Keratinocyte (primary cell): ENCODE measurements around the gene GNB1L. TPM values are rescaled to one million over a fixed set of nuclear protein-coding genes. Genes with fewer than 3 reads are reported as not detected.

Experiments
- DNase-seq: peaks from one replicate; pipeline ENCODE4 v3.0.0-alpha.2; 2011; ENCODE audit warnings: low read depth, missing footprints, low spot score
- FAIRE-seq: peaks from 2 replicates; lab custom pipeline; 2011; peaks lifted over from hg19 to GRCh38; lab: Jason Lieb, UNC
- H2AFZ ChIP-seq: 2 replicates; pipeline ENCODE4 v1.6.0; 2012; ENCODE audit warnings: low read length, control low read depth, inconsistent platforms; ENCODE audit not compliant: control insufficient read depth
- H3K27ac ChIP-seq: 2 replicates; pipeline ENCODE4 v1.5.1; 2011; ENCODE audit warnings: low read length; ENCODE audit not compliant: control insufficient read depth, insufficient read depth
- H3K27me3 ChIP-seq: 3 replicates; pipeline ENCODE4 v1.6.0; 2011; ENCODE audit warnings: low read length; ENCODE audit not compliant: control insufficient read depth, insufficient read depth; ENCODE audit errors: extremely low read depth
- H3K36me3 ChIP-seq, 2 experiments: 2 replicates in 1 of 2; 3 replicates in 1 of 2; pipeline ENCODE4 v1.5.1; 2011; ENCODE audit warnings: low read length in 2 of 2, mild to moderate bottlenecking in 1 of 2; ENCODE audit not compliant: control insufficient read depth in 2 of 2, insufficient read depth in 2 of 2; ENCODE audit errors: extremely low read depth in 1 of 2
- H3K4me1 ChIP-seq: 3 replicates; pipeline ENCODE4 v1.5.1; 2011; ENCODE audit warnings: low read length; ENCODE audit not compliant: control insufficient read depth, insufficient read depth; ENCODE audit errors: extremely low read depth
- H3K4me2 ChIP-seq: 3 replicates; pipeline ENCODE4 v1.6.0; 2011; ENCODE audit warnings: low read depth, low read length; ENCODE audit not compliant: control insufficient read depth, insufficient read depth; ENCODE audit errors: extremely low read depth
- H3K4me3 ChIP-seq, 3 experiments: fragments of 200-600 bp in 1 of 3; sonication (generic) in 1 of 3; 2 replicates in 2 of 3; 3 replicates in 1 of 3; pipeline ENCODE4 v1.5.1; 2011 to 2016; ENCODE audit warnings: low read length in 3 of 3, mild to moderate bottlenecking in 3 of 3, control low read depth in 2 of 3, inconsistent platforms in 1 of 3, low read depth in 1 of 3, mixed read lengths in 1 of 3, mixed run types in 1 of 3, moderate library complexity in 1 of 3; ENCODE audit not compliant: control insufficient read depth in 2 of 3, insufficient read depth in 2 of 3; ENCODE audit errors: extremely low read depth in 1 of 3
- H3K79me2 ChIP-seq: 2 replicates; pipeline ENCODE4 v1.6.0; 2012; ENCODE audit warnings: low read length; ENCODE audit not compliant: control insufficient read depth, insufficient read depth
- H3K9ac ChIP-seq: 3 replicates; pipeline ENCODE4 v1.6.0; 2011; ENCODE audit warnings: low read length; ENCODE audit not compliant: control insufficient read depth, insufficient read depth; ENCODE audit errors: extremely low read depth
- H3K9me1 ChIP-seq: 3 replicates; pipeline ENCODE4 v1.6.0; 2011; ENCODE audit warnings: low read length; ENCODE audit not compliant: control insufficient read depth, insufficient read depth; ENCODE audit errors: extremely low read depth
- H3K9me3 ChIP-seq: 2 replicates; pipeline ENCODE4 v1.5.1; 2012; ENCODE audit warnings: low read depth, low read length; ENCODE audit not compliant: control insufficient read depth
- H4K20me1 ChIP-seq: 3 replicates; pipeline ENCODE4 v1.6.0; 2011; ENCODE audit warnings: low read length; ENCODE audit not compliant: control insufficient read depth, insufficient read depth; ENCODE audit errors: extremely low read depth
- EZH2 ChIP-seq: IDR thresholded peaks from one replicate; pipeline ENCODE4 v1.6.1; 2012; ENCODE audit warnings: inconsistent platforms, mild to moderate bottlenecking, low read length, moderate library complexity
- dilution Hi-C: fragments of 300-500 bp; cut with MboI; formaldehyde crosslinking; loops from one replicate; pipeline ENCODE4 v1.7.0; 2020; ENCODE audit warnings: low sequenced_read_pairs; ENCODE audit not compliant: extremely low pct_ligation_motif_present
- polyA plus RNA-seq, 5 experiments: library from polyadenylated mRNA; depleted of rRNA in 3 of 5; stranded (reverse) in 3 of 5; stranded (forward) in 1 of 5; unstranded in 1 of 5; fragments of >200 nt; gene quantifications; 1 replicate in 1 of 5; 2 replicates in 3 of 5; 3 replicates in 1 of 5; pipeline versions ENCODE4 v1.2.1 to v1.2.3, GENCODE V29; 2011 to 2012; ENCODE audit warnings: missing spikeins in 2 of 5, low read depth in 1 of 5, low replicate concordance in 1 of 5
- TF ChIP-seq, protein P1 (sequence below), 3 experiments: IDR thresholded peaks in 1 of 3; conservative IDR thresholded peaks in 1 of 3; optimal IDR thresholded peaks in 1 of 3; 2 replicates in 2 of 3; 3 replicates in 1 of 3; pipeline versions ENCODE3 to v1.5.1; 2011; ENCODE audit warnings: low read length in 3 of 3, mild to moderate bottlenecking in 3 of 3, moderate library complexity in 2 of 3, control low read depth in 1 of 3, inconsistent platforms in 1 of 3; ENCODE audit not compliant: insufficient read depth in 2 of 3; ENCODE audit errors: extremely low read depth in 1 of 3

Gene GNB1L
- polyA plus RNA-seq, 1 donor (not counting 4 experiments of a cell fraction or from before 2014, with no cell fraction given): 2.0 TPM

DNA sequence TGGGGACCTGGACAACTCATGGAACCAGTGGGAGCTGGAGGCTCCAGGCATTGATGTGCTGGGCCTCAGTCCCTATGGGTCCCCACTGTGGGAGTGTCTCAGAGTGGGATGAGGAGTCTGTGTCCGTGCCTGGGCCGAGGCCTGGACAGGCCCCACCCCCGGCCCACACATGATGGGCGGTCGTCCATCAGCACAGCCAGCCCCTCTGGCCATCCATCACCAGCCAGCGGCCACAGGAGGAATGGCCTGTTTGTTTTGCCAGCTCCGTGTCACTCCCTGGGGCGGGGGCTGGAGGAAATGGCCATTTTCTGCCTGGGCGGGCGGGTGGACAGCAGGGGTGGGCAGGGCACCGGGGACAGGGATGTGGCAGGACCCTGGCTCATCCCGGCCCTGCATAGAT lies 107.1 kb downstream of the GNB1L start:
- no peak overlapping the region for H3K9ac ChIP-seq
- DNase-seq (no peak), FAIRE-seq (no peak)
- H3K4me2 ChIP-seq: no peak overlapping the region
- H3K27ac ChIP-seq: no peak overlapping the region
- no peaks in the 10 kb centered on the region for H3K4me1 ChIP-seq
- no peaks in the 10 kb centered on the region for H4K20me1 ChIP-seq
- TF ChIP-seq, protein P1, sequence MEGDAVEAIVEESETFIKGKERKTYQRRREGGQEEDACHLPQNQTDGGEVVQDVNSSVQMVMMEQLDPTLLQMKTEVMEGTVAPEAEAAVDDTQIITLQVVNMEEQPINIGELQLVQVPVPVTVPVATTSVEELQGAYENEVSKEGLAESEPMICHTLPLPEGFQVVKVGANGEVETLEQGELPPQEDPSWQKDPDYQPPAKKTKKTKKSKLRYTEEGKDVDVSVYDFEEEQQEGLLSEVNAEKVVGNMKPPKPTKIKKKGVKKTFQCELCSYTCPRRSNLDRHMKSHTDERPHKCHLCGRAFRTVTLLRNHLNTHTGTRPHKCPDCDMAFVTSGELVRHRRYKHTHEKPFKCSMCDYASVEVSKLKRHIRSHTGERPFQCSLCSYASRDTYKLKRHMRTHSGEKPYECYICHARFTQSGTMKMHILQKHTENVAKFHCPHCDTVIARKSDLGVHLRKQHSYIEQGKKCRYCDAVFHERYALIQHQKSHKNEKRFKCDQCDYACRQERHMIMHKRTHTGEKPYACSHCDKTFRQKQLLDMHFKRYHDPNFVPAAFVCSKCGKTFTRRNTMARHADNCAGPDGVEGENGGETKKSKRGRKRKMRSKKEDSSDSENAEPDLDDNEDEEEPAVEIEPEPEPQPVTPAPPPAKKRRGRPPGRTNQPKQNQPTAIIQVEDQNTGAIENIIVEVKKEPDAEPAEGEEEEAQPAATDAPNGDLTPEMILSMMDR (optimal IDR thresholded peaks at IDR 0.05 in 1 of 3, IDR thresholded peaks at IDR 0.05 in 1 of 3, conservative IDR thresholded peaks at IDR 0.05 in 1 of 3; ENCODE audit: extremely low read depth in 1 of 3, insufficient read depth in 2 of 3, low read length in 3 of 3): no peak
- no peak for TF ChIP-seq EZH2
- peaks cover 6% of the 10 kb centered on the region for H3K27me3 ChIP-seq
- H2AFZ ChIP-seq: no peak overlapping the region
- no peaks in the 10 kb centered on the region for H3K36me3 ChIP-seq
- H3K79me2 ChIP-seq: no peaks in the 10 kb centered on the region
- no peak overlapping the region for H3K4me3 ChIP-seq
- no peaks in the 10 kb centered on the region for H3K9me1 ChIP-seq
- no peaks in the 10 kb centered on the region for H3K9me3 ChIP-seq
- dilution Hi-C loops: no loop called here

DNA sequence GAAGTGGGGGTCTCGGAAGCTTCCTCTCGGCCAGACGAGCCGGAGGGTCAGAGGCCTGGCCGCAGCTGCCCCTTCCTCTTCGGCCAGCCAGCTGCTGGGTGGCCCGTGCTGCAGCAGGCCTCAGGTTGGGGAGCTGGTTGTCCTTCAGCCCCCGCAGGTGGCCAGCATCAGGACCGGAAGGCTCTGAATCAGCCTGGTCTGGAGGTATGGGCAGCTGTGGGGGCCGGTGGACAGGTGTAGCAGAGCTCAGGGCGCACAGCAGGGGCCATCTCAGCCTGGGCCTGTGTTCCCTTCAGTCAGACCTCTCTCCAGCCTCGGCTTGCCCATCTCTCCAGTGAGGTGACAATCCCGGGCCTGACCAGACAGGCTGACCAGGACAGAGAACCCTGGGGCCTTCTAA lies 107.9 kb downstream of the GNB1L start:
- FAIRE-seq (no peak), DNase-seq (no peak)
- Histone ChIP-seq H3K36me3 (no peaks in the 10 kb centered on the region), H3K4me2 (no peak overlapping the region), H2AFZ (no peak overlapping the region), H3K9me3 (no peaks in the 10 kb centered on the region), H3K27ac (no peak overlapping the region), H3K9me1 (no peaks in the 10 kb centered on the region), H3K9ac (no peak overlapping the region), H3K79me2 (no peaks in the 10 kb centered on the region), H3K27me3 (no peaks in the 10 kb centered on the region), H3K4me1 (no peaks in the 10 kb centered on the region), H4K20me1 (no peaks in the 10 kb centered on the region), H3K4me3 (no peak overlapping the region)
- dilution Hi-C loops: no loop called here
- no peak for TF ChIP-seq EZH2
- TF ChIP-seq, protein P1 (optimal IDR thresholded peaks at IDR 0.05 in 1 of 3, IDR thresholded peaks at IDR 0.05 in 1 of 3, conservative IDR thresholded peaks at IDR 0.05 in 1 of 3; ENCODE audit: extremely low read depth in 1 of 3, insufficient read depth in 2 of 3, low read length in 3 of 3): no peak
